ENCODE data around the gene HNRNPU. TPM values are rescaled to one million over a fixed set of nuclear protein-coding genes. Genes with fewer than 3 reads are reported as not detected.
"Not testable (repeated sequence)": the region's sequence is repeated elsewhere in the genome, so short reads cannot be mapped to it uniquely, and the experiment has no call there.

Gene HNRNPU
- total RNA-seq, 2 experiments from 2014 or later: 410 to 421 TPM

GRCh38 chr1:244836584-244836983 is 27.8 kb downstream of the HNRNPU start:
- H3K36me3 Mint-ChIP-seq: peaks cover 48% of the 10 kb centered on the region

GRCh38 chr1:244836135-244836521 is 28.2 kb downstream of the HNRNPU start:
- Mint-ChIP-seq H3K4me1 (ENCODE audit: low read depth) (peaks cover 48% of the 10 kb centered on the region), H3K9me3 (no peaks in the 10 kb centered on the region), H3K4me3 (peak overlapping the region; percentile 94), H3K27me3 (no peaks in the 10 kb centered on the region), H3K27ac (peak overlapping the region; percentile 99), H3K36me3 (peaks cover 44% of the 10 kb centered on the region)
- intact Hi-C loops (cut with micrococcal nuclease): loop anchor here (5.0 kb wide), 1 partner anchor 1579 kb away; the partner anchor contains the start of genes CEP170 and SDCCAG8
- POLR2A ChIA-PET: interaction anchor here (0.8 to 8.5 kb wide), 11 partner anchors 8 to 375 kb away, joined by 3 to 219 read pairs (median 6); partner anchors contain the start of genes CATSPERE, DESI2 and HNRNPU
- CTCF ChIA-PET: interaction anchor here (0.6 to 4.2 kb wide), 10 partner anchors 8 to 242 kb away, joined by 3 to 32 read pairs (median 5); partner anchors contain the start of gene HNRNPU
- DNase-seq: no peak

More at GRCh38 chr1:244836584-244836983, 27.8 kb downstream of the HNRNPU start:
- H3K4me3 Mint-ChIP-seq: peak overlapping the region; percentile 94
- no peak for DNase-seq
- ChIA-PET CTCF (interaction anchor here (0.7 to 4.2 kb wide), 9 partner anchors 7 to 206 kb away, joined by 3 to 32 read pairs (median 5); partner anchors contain the start of gene HNRNPU), POLR2A (interaction anchor here (1.0 to 8.5 kb wide), 6 partner anchors 9 to 184 kb away, joined by 3 to 219 read pairs (median 23); partner anchors contain the start of genes DESI2 and HNRNPU)
- no peaks in the 10 kb centered on the region for H3K9me3 Mint-ChIP-seq
- H3K4me1 Mint-ChIP-seq (ENCODE audit: low read depth): peaks cover 52% of the 10 kb centered on the region
- intact Hi-C loops (cut with micrococcal nuclease): loop anchor here (5.0 kb wide), 1 partner anchor 1579 kb away; the partner anchor contains the start of genes CEP170 and SDCCAG8
- peak overlapping the region; percentile 99 for H3K27ac Mint-ChIP-seq
- H3K27me3 Mint-ChIP-seq: no peaks in the 10 kb centered on the region

DNA sequence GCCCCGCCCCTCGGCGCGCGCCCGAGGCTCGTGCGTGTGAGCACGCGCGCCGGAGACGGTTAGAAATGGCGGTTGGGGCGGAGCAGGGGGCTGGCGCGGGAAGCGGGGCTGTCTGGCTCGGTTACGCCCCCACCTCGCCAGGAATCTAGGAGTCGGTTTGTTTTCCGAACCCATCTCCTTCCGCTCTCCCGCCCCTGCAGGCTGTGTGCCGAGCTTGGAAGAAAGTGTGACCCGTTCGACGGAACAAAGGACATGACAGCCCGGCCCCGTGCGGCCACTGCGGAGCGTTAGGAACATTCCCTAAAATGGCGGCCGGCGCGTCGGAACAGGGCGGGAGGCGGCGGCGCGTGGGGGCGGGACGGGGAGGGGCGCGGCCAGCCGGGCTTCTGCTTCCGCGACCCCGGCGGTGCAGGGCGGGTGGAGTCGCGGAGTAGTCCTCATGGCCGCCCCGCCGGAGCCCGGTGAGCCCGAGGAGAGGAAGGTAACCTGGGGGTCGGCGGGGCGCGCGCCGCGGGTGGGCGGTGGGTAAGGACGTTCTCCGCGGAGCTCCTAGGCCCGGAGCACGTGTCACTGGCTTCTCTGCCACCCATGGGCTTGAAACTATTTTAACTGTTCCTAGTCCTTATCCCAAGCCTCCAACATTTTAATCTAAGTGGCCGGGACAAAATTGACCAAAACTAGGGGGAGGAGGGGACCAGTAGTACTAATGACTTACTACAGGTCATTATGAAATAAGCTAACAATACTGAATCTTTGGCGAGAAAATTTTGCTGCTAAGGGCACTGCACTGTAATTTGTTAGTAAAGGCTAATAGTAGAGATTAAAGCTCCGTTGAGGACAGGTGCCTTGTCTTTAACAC is 28.8 kb downstream of the HNRNPU start, which contains the start of gene COX20:
COX20 (plus strand) TSS at position 383 of the 859 bp plus-strand sequence; CDS start at position 440, 57 bp downstream.
- H3K27me3 Mint-ChIP-seq: no peaks in the 10 kb centered on the region
- ChIA-PET CTCF (interaction anchor here (0.6 to 4.2 kb wide), 11 partner anchors 9 to 241 kb away, joined by 3 to 32 read pairs (median 4); partner anchors contain the start of gene HNRNPU), POLR2A (interaction anchor here (0.7 to 8.5 kb wide), 13 partner anchors 8 to 374 kb away, joined by 3 to 219 read pairs (median 6); partner anchors contain the start of genes CATSPERE, DESI2 and HNRNPU)
- peak; percentile 89 for DNase-seq
- peaks cover 45% of the 10 kb centered on the region for H3K4me1 Mint-ChIP-seq (ENCODE audit: low read depth)
- peak within 1 kb of the TSS; percentile 94 for H3K4me3 Mint-ChIP-seq
- H3K9me3 Mint-ChIP-seq: no peaks in the 10 kb centered on the region
- peak within 1 kb of the TSS; percentile 99 for H3K27ac Mint-ChIP-seq
- intact Hi-C loops (cut with micrococcal nuclease): loop anchor here (1.0 to 5.0 kb wide), 8 partner anchors 29 to 1731 kb away; partner anchors contain the start of genes CEP170, CNST, HNRNPU and SDCCAG8
- H3K36me3 Mint-ChIP-seq: peaks cover 38% of the 10 kb centered on the region

DNA sequence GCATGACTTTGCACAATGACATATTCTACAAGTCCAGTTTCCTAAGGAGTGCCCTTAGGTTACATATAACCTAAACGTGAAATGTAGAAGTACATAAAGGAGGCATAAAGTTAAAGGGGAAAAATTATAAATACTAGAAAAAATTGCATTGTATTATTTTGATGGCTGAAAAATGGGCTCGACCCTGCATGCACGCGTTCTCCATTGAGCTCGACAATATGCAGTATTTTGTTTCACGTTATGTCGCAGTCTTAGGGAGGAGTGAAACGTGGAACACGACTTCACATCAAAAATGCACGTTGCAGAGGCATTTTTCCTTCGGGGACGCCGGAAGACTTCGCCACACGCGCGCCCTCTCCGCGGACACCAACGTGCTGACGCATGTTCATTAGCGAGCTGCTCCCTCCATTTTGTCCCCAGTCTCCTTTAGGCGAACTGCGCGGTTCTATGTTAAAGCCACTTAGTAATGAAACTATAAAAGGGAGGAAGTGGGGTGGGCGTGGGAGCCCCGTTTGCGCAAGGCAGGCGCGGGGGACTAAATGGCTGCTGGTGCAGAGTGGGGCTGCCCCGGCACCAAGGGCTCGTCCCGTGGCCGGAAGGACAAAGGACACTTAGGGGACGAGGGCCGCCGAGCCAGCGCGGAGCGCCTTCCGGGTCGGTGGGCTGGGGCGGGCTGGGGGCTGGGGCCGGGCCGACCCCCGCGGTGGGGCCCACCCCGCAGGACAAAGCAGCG is 29.6 kb downstream of the HNRNPU start:
- Mint-ChIP-seq H3K4me3 (peak overlapping the region; percentile 94), H3K9me3 (no peaks in the 10 kb centered on the region), H3K4me1 (ENCODE audit: low read depth) (peaks cover 43% of the 10 kb centered on the region), H3K36me3 (peaks cover 33% of the 10 kb centered on the region), H3K27me3 (no peaks in the 10 kb centered on the region), H3K27ac (peak overlapping the region; percentile 99)
- ChIA-PET CTCF (interaction anchor here (0.7 to 4.2 kb wide), 8 partner anchors 12 to 233 kb away, joined by 3 to 32 read pairs (median 4); partner anchors contain the start of gene HNRNPU), POLR2A (interaction anchor here (0.6 to 8.5 kb wide), 11 partner anchors 9 to 235 kb away, joined by 3 to 219 read pairs (median 7); partner anchors contain the start of genes DESI2 and HNRNPU)
- intact Hi-C loops (cut with micrococcal nuclease): loop anchor here (1.0 to 5.0 kb wide), 8 partner anchors 30 to 1732 kb away; partner anchors contain the start of genes CEP170, CNST, HNRNPU and SDCCAG8
- peak; percentile 94 for DNase-seq

GRCh38 chr1:244833734-244834542 is 30.4 kb downstream of the HNRNPU start:
- H3K9me3 Mint-ChIP-seq: no peaks in the 10 kb centered on the region
- H3K36me3 Mint-ChIP-seq: peaks cover 25% of the 10 kb centered on the region
- no peaks in the 10 kb centered on the region for H3K27me3 Mint-ChIP-seq
- DNase-seq: peak; percentile 66
- POLR2A ChIA-PET: interaction anchor here (0.6 to 8.5 kb wide), 7 partner anchors 10 to 234 kb away, joined by 3 to 219 read pairs (median 8); partner anchors contain the start of gene HNRNPU
- H3K27ac Mint-ChIP-seq: peak overlapping the region; percentile 99
- CTCF ChIA-PET: interaction anchor here (0.7 to 4.2 kb wide), 9 partner anchors 12 to 232 kb away, joined by 3 to 32 read pairs (median 4); partner anchors contain the start of gene HNRNPU
- peak overlapping the region; percentile 94 for H3K4me3 Mint-ChIP-seq
- intact Hi-C loops (cut with micrococcal nuclease): loop anchor here (1.0 to 2.0 kb wide), 2 partner anchors 234 to 1733 kb away; partner anchors contain the start of genes CNST and TFB2M
- peaks cover 35% of the 10 kb centered on the region for H3K4me1 Mint-ChIP-seq (ENCODE audit: low read depth)

DNA sequence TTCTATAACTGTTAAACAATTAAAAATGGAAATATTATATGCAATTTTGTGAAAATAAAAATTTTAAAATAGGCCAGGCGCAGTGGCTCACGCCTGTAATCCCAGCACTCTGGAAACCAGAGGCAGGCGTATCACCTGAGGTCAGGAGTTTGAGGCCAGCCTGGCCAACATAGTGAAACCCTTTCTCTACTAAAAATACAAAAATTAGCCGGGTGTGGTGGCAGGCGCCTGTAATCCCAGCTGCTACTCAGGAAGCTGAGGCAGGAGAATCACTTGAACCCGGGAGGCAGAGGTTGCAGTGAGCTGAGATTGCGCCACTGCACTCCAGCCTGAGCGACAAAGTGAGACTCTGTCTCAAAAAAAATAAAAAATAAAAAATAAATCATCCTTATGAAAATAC is 31.1 kb downstream of the HNRNPU start:
- POLR2A ChIA-PET: interaction anchor here (0.7 to 8.5 kb wide), 3 partner anchors 11 to 137 kb away, joined by 3 to 219 read pairs (median 33); partner anchors contain the start of gene HNRNPU
- not testable (repeated sequence) for H3K27me3 Mint-ChIP-seq, H3K4me3 Mint-ChIP-seq, H3K27ac Mint-ChIP-seq, H3K9me3 Mint-ChIP-seq, DNase-seq
- Mint-ChIP-seq H3K36me3 (peaks cover 20% of the 10 kb centered on the region), H3K4me1 (ENCODE audit: low read depth) (peaks cover 28% of the 10 kb centered on the region)
- CTCF ChIA-PET: interaction anchor here (0.7 to 4.2 kb wide), 6 partner anchors 29 to 209 kb away, joined by 3 to 32 read pairs (median 8); partner anchors contain the start of gene HNRNPU
- intact Hi-C loops (cut with micrococcal nuclease): loop anchor here (1.0 kb wide), 1 partner anchor 233 kb away; no protein-coding TSS in a partner anchor

DNA sequence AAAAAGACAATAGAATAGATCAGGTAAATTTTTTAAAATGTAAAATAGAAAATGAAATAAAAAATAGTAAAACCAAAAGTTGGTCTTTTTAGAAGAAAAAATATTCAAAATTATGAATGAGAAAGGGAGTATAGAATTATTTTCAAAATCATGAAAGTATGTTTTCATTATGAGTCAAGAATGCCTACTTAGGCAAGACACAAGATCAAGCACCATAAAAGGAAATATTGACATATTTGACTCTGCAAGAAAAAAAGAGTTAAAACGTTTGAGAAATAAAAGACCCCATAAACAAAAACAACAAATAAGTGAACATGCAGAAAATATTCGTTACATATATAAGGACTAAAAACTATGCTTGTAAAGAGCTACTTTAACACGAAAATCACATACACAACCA is 33.7 kb downstream of the HNRNPU start:
- H3K27ac Mint-ChIP-seq: no peak overlapping the region
- intact Hi-C loops (cut with micrococcal nuclease): no loop called here
- H3K4me1 Mint-ChIP-seq (ENCODE audit: low read depth): peaks cover 12% of the 10 kb centered on the region
- no peak for DNase-seq
- H3K27me3 Mint-ChIP-seq: no peaks in the 10 kb centered on the region
- H3K9me3 Mint-ChIP-seq: no peaks in the 10 kb centered on the region
- POLR2A ChIA-PET: interaction anchor here (0.6 to 0.7 kb wide), 2 partner anchors 38 to 147 kb away, joined by 3 read pairs; no protein-coding TSS in a partner anchor
- CTCF ChIA-PET: interaction anchor here (1.7 kb wide), 1 partner anchor 29 kb away, joined by 6 read pairs; no protein-coding TSS in a partner anchor
- H3K36me3 Mint-ChIP-seq: peaks cover 3% of the 10 kb centered on the region
- no peak overlapping the region for H3K4me3 Mint-ChIP-seq

DNA sequence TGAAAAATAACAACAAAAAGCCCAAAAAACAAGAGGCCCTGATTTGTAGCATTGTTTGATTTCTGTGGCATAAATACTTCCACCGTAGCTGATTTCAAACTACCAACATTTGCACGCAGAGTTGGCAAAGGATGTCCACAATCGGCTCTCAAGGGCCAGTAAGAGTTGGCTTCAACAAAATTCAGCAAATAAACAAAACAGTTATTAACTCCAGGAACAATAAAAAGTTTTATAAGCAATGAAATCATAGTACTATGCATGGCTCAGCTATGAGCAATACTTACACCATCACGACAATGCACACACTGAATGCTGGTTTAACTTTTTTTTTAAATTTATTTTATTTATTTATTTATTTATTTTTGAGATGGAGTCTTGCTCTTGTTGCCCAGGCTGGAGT is 37.6 kb downstream of the HNRNPU start:
- Mint-ChIP-seq H3K4me3 (no peak overlapping the region), H3K36me3 (peaks cover 1% of the 10 kb centered on the region), H3K27ac (no peak overlapping the region), H3K27me3 (no peaks in the 10 kb centered on the region), H3K4me1 (ENCODE audit: low read depth) (peaks cover 8% of the 10 kb centered on the region), H3K9me3 (no peaks in the 10 kb centered on the region)
- intact Hi-C loops (cut with micrococcal nuclease): no loop called here
- CTCF ChIA-PET: interaction anchor here (0.6 to 2.3 kb wide), 3 partner anchors 25 to 380 kb away, joined by 3 to 7 read pairs (median 4); no protein-coding TSS in a partner anchor
- no peak for DNase-seq
- POLR2A ChIA-PET: interaction anchor here (0.9 kb wide), 1 partner anchor 9 kb away, joined by 3 read pairs; no protein-coding TSS in a partner anchor

GRCh38 chr1:244822878-244823277 is 41.5 kb downstream of the HNRNPU start:
- H3K36me3 Mint-ChIP-seq: no peaks in the 10 kb centered on the region
- no peak overlapping the region for H3K4me3 Mint-ChIP-seq
- intact Hi-C loops (cut with micrococcal nuclease): no loop called here
- DNase-seq: no peak
- H3K4me1 Mint-ChIP-seq (ENCODE audit: low read depth): no peaks in the 10 kb centered on the region
- ChIA-PET POLR2A (no interaction called here), CTCF (no interaction called here)
- no peak overlapping the region for H3K27ac Mint-ChIP-seq
- H3K9me3 Mint-ChIP-seq: no peaks in the 10 kb centered on the region
- H3K27me3 Mint-ChIP-seq: no peaks in the 10 kb centered on the region

GRCh38 chr1:244821134-244821533 is 43.2 kb downstream of the HNRNPU start:
- no peaks in the 10 kb centered on the region for H3K9me3 Mint-ChIP-seq
- POLR2A ChIA-PET: no interaction called here
- DNase-seq: no peak
- H3K4me3 Mint-ChIP-seq: no peak overlapping the region
- no peak overlapping the region for H3K27ac Mint-ChIP-seq
- intact Hi-C loops (cut with micrococcal nuclease): no loop called here
- no peaks in the 10 kb centered on the region for H3K4me1 Mint-ChIP-seq (ENCODE audit: low read depth)
- H3K36me3 Mint-ChIP-seq: no peaks in the 10 kb centered on the region
- peaks cover 3% of the 10 kb centered on the region for H3K27me3 Mint-ChIP-seq
- CTCF ChIA-PET: no interaction called here
